ENCODE results near the gene VIPAS39. TPM values are rescaled to one million over a fixed set of nuclear protein-coding genes. Genes with fewer than 3 reads are reported as not detected.

VIPAS39 gene
- total RNA-seq, 1 experiment from 2014 or later, result 16.8 TPM

GRCh38 chr14:77475432-77476115 is 18.2 kb upstream of the VIPAS39 start:
- H3K9me2 ChIP-seq (ENCODE audit: insufficient read depth), result no peaks in the 10 kb centered on the region
- RAD21 ChIA-PET (ENCODE audit: low non-redundant PET in 1 of 2, low total read pairs in 2 of 2, uncharacterized antibody in 2 of 2, unreplicated experiment in 2 of 2), result no interaction called here
- H3K9ac ChIP-seq (ENCODE audit: low read length), result no peak overlapping the region
- ATAC-seq, result no peak
- H3K79me2 ChIP-seq (ENCODE audit: insufficient read depth, low read length), result no peaks in the 10 kb centered on the region
- H2AFZ ChIP-seq (ENCODE audit: low read depth, low read length, poor library complexity, severe bottlenecking), result no peak overlapping the region
- no peak overlapping the region for H3K4me3 ChIP-seq (replicated peaks in 1 of 2; ENCODE audit: low read depth in 1 of 2, low read length in 2 of 2)
- H3K4me1 ChIP-seq (ENCODE audit: control insufficient read depth in 1 of 2, insufficient read depth in 2 of 2, low read length in 2 of 2), result no peaks in the 10 kb centered on the region
- H4K20me1 ChIP-seq (ENCODE audit: insufficient read depth), result no peaks in the 10 kb centered on the region
- no peaks in the 10 kb centered on the region for H3K9me3 ChIP-seq (ENCODE audit: control insufficient read depth in 1 of 2, insufficient read depth in 1 of 2, low read depth in 1 of 2, low read length in 2 of 2)
- H3K27ac ChIP-seq (ENCODE audit: low read depth, low read length), result no peak overlapping the region
- TF ChIP-seq SRF (IDR thresholded peaks at IDR 0.05; ENCODE audit: low read depth) (no peak), CEBPB (IDR thresholded peaks at IDR 0.05; ENCODE audit: low read depth) (no peak), EGR1 (IDR thresholded peaks at IDR 0.05; ENCODE audit: low read depth) (no peak), CTCF (IDR thresholded peaks at IDR 0.05 in 2 of 3, conservative IDR thresholded peaks at IDR 0.05 in 1 of 3; ENCODE audit: borderline replicate concordance in 1 of 3, insufficient read depth in 1 of 3, low read depth in 2 of 3, low read length in 2 of 3) (no peak), CBX3 (IDR thresholded peaks at IDR 0.05; ENCODE audit: low read depth) (no peak), ZBTB33 (IDR thresholded peaks at IDR 0.05; ENCODE audit: extremely low read depth, insufficient replicate concordance, low read length) (no peak), SIN3A (IDR thresholded peaks at IDR 0.05; ENCODE audit: low read depth) (no peak), POLR2AphosphoS5 (IDR thresholded peaks at IDR 0.05; ENCODE audit: low read depth, low read length) (no peak), ZNF274 (IDR thresholded peaks at IDR 0.05; ENCODE audit: low read depth, low read length) (no peak), ELF1 (IDR thresholded peaks at IDR 0.05; ENCODE audit: borderline replicate concordance, low read depth) (no peak)
- H3K27me3 ChIP-seq (ENCODE audit: insufficient read depth, low read length), result 0 out of 2 replicates have a peak, but pooled peaks cover 4% of the 10 kb centered on the region
- CTCF ChIA-PET, result interaction anchor here (2.0 kb wide), 1 partner anchor 17 kb away, joined by 5 read pairs; no protein-coding TSS in a partner anchor
- no peak overlapping the region for H3K4me2 ChIP-seq (ENCODE audit: low read length)
- no TSS peak for BruUV-seq (replicated peaks)
- H3K36me3 ChIP-seq (ENCODE audit: control insufficient read depth in 1 of 2, insufficient read depth in 2 of 2, low read length in 2 of 2), result no peaks in the 10 kb centered on the region
- POLR2A ChIA-PET, result no interaction called here
- DNase-seq (ENCODE audit: low read depth, low spot score), result no peak
- intact Hi-C loops (cut with micrococcal nuclease), result no loop called here
